ENCODE results near the gene CDX1.
"Not testable (repeated sequence)": the region's sequence is repeated elsewhere in the genome, so short reads cannot be mapped to it uniquely, and the experiment has no call there.

CDX1 gene

GRCh38 chr5:150233706-150234105 is 67.1 kb downstream of the CDX1 start:
- not testable (repeated sequence) for DNase-seq (ENCODE audit: low read depth)
